ENCODE results near the gene SNRNP25.

Gene SNRNP25

GRCh38 chr16:74051-74746, 20.6 kb downstream of the SNRNP25 start:
- H3K9me3 ChIP-seq = no peaks in the 10 kb centered on the region
- no peak for DNase-seq (ENCODE audit: low spot score in 2 of 2)
- in situ Hi-C loops (cut with MboI; ENCODE audit: low sequenced_read_pairs) = no loop called here
- H3K27me3 ChIP-seq (ENCODE audit: low read depth) = no peaks in the 10 kb centered on the region
- no peaks in the 10 kb centered on the region for H3K36me3 ChIP-seq (replicated peaks)
- H3K4me3 ChIP-seq = no peak overlapping the region
- peaks cover 22% of the 10 kb centered on the region for H3K4me1 ChIP-seq

DNA sequence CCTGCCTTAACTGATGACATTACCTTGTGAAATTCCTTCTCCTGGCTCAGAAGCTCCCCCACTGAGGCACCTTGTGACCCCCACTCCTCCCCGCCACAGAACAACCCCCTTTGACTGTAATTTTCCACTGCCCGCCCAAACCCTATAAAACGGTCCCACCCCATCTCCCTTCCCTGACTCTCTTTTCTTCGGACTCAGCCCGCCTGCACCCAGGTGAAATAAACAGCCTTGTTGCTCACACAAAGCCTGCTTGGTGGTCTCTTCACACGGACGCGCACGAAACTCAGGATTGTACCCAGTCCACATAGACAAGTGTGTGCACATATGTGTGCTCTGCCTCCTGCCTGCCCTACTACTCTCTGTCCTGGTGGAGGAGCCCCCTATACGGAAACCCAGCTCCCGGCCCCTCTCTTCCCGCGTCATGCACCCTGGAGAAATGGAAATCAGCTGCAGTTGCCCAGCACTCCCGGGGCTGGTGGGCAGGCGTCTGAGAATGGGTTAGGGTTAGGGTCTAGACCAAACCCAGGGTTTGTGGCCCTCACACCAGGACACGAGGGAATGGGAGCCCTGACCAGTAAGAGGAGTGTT, 21.2 kb downstream of the SNRNP25 start:
- peaks cover 4% of the 10 kb centered on the region for H3K36me3 ChIP-seq (replicated peaks)
- H3K27me3 ChIP-seq (ENCODE audit: low read depth) = no peaks in the 10 kb centered on the region
- H3K9me3 ChIP-seq = no peaks in the 10 kb centered on the region
- in situ Hi-C loops (cut with MboI; ENCODE audit: low sequenced_read_pairs) = no loop called here
- no peak for DNase-seq (ENCODE audit: low spot score in 2 of 2)
- H3K4me3 ChIP-seq = no peak overlapping the region
- peaks cover 22% of the 10 kb centered on the region for H3K4me1 ChIP-seq

GRCh38 chr16:75580-76501, 22.2 kb downstream of the SNRNP25 start:
- Histone ChIP-seq H3K36me3 (replicated peaks) (peaks cover 11% of the 10 kb centered on the region), H3K4me3 (no peak overlapping the region), H3K27me3 (ENCODE audit: low read depth) (no peaks in the 10 kb centered on the region), H3K4me1 (peaks cover 22% of the 10 kb centered on the region), H3K9me3 (no peaks in the 10 kb centered on the region)
- in situ Hi-C loops (cut with MboI; ENCODE audit: low sequenced_read_pairs) = no loop called here
- peak in 1 of 2 experiments; percentile 54 for DNase-seq (ENCODE audit: low spot score in 2 of 2)

DNA sequence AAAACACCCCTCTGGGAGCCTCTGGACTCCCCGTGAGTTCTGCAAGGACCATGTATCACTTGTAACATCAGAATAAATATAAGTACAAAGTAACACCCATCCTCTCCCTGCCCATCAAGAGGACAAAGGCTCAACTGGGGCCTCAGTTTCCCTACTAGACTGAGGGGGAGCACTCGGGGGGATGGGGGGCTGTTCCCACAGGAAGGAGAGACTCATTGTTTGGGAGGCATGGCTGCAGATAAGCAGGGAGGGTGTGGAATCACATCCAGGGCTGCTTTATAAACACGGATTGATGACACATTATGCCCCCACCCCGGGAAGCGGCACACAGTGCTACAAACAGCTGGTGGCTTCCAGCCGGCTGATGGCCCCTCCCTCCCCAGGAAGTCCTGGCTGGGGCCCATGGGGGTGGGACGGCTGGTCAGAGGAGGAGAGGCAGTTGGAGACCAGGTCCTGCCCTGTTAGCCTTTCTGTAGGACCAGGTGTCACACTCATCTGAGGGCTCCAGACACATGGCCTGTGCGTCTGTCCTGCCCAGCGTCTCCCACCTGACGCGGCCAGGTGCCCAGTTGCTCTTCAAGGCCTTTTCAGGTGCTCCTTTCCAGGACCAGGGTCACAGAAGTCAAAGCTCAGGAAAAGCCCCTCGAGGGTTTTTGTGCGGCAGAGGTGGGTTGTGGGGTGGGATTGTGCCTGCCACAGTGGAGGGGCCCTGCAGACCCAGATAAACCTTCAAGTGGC, 23.1 kb downstream of the SNRNP25 start:
- Histone ChIP-seq H3K4me3 (peak overlapping the region; percentile 42), H3K4me1 (peaks cover 19% of the 10 kb centered on the region), H3K27me3 (ENCODE audit: low read depth) (no peaks in the 10 kb centered on the region), H3K36me3 (replicated peaks) (peaks cover 11% of the 10 kb centered on the region), H3K9me3 (no peaks in the 10 kb centered on the region)
- peak in 1 of 2 experiments; percentile 39 for DNase-seq (ENCODE audit: low spot score in 2 of 2)
- in situ Hi-C loops (cut with MboI; ENCODE audit: low sequenced_read_pairs) = no loop called here

DNA sequence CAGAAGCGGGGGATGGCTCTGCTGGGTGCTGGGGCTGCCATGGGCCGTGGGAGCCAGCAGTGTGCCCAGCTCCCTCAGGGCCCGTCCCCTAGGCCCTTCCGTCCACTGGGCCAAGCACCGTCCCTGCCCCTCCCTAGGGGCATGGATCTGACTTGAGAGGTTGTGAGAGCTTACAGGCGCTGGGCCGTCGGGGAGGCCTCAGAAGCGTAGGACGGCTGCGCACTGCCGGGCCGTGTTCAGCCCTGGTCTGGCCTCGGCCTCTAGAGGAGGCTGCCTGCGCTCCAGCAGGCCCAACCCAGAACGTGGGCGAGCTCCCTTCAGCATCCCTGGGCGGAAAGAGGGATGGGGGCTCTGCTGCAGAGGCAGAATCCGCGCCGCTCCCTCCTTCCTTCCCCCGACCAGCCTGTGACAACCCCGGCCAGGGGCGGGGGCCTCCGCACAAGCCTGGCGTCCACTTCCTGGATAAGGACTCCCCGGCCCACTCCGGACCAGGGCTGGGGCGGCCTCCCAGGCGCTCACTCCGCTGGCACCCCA, 23.7 kb downstream of the SNRNP25 start:
- DNase-seq (ENCODE audit: low spot score in 2 of 2) = peak in 1 of 2 experiments; percentile 62
- no peaks in the 10 kb centered on the region for H3K9me3 ChIP-seq
- peaks cover 19% of the 10 kb centered on the region for H3K4me1 ChIP-seq
- in situ Hi-C loops (cut with MboI; ENCODE audit: low sequenced_read_pairs) = no loop called here
- no peaks in the 10 kb centered on the region for H3K27me3 ChIP-seq (ENCODE audit: low read depth)
- peak overlapping the region; percentile 42 for H3K4me3 ChIP-seq
- H3K36me3 ChIP-seq (replicated peaks) = peaks cover 11% of the 10 kb centered on the region

DNA sequence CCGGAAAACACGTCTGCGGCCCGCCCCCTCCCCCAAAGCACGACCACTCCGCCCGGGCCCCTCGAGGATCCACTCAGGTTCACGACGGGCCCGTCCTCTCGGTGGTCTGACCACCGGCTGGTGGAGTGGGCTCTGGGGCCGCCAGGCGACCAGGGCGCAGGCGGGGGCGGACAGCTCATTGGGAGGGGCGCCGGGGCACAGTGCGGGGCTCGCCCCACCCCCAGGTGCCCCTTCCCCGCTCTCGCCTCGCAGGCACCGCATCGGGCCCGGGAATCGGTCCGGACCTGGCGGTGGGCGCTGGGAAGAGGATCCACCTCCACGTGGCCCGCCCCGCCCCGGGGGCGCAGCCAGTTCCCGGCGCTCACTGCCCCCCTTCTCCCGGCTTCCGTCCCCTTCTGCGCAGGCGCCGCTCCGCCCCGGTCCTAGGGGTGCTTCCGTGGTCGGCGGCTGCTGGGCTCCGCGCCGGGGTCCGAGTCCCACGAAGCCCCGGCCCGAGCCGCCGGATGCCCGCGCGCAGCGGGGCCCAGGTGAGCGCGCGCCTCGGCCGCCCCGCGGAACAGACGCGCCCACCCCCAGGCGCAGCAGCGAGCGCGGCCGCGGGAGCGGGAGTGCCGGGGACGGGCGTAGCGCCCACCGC, 24.3 kb downstream of the SNRNP25 start, which contains the start of gene MPG:
Gene MPG (plus strand): TSS at position 419 of the 637 bp plus-strand sequence. CDS start 85 bp downstream, at position 504.
- peak; percentile 72 to 91 for DNase-seq (ENCODE audit: low spot score in 2 of 2)
- in situ Hi-C loops (cut with MboI; ENCODE audit: low sequenced_read_pairs) = no loop called here
- H3K4me1 ChIP-seq = peaks cover 15% of the 10 kb centered on the region

GRCh38 chr16:78444-79150, 25.0 kb downstream of the SNRNP25 start:
- Histone ChIP-seq H3K27me3 (ENCODE audit: low read depth) (no peaks in the 10 kb centered on the region), H3K4me3 (peak overlapping the region; percentile 42), H3K4me1 (peaks cover 15% of the 10 kb centered on the region), H3K9me3 (no peaks in the 10 kb centered on the region), H3K36me3 (replicated peaks) (peaks cover 13% of the 10 kb centered on the region)
- in situ Hi-C loops (cut with MboI; ENCODE audit: low sequenced_read_pairs) = no loop called here
- no peak for DNase-seq (ENCODE audit: low spot score in 2 of 2)

More for the DNA sequence above, 24.3 kb downstream of the SNRNP25 start, which contains the start of gene MPG:
- peaks cover 12% of the 10 kb centered on the region for H3K36me3 ChIP-seq (replicated peaks)
- no peaks in the 10 kb centered on the region for H3K27me3 ChIP-seq (ENCODE audit: low read depth)
- H3K4me3 ChIP-seq = peak within 1 kb of the TSS; percentile 42
- H3K9me3 ChIP-seq = no peaks in the 10 kb centered on the region

DNA sequence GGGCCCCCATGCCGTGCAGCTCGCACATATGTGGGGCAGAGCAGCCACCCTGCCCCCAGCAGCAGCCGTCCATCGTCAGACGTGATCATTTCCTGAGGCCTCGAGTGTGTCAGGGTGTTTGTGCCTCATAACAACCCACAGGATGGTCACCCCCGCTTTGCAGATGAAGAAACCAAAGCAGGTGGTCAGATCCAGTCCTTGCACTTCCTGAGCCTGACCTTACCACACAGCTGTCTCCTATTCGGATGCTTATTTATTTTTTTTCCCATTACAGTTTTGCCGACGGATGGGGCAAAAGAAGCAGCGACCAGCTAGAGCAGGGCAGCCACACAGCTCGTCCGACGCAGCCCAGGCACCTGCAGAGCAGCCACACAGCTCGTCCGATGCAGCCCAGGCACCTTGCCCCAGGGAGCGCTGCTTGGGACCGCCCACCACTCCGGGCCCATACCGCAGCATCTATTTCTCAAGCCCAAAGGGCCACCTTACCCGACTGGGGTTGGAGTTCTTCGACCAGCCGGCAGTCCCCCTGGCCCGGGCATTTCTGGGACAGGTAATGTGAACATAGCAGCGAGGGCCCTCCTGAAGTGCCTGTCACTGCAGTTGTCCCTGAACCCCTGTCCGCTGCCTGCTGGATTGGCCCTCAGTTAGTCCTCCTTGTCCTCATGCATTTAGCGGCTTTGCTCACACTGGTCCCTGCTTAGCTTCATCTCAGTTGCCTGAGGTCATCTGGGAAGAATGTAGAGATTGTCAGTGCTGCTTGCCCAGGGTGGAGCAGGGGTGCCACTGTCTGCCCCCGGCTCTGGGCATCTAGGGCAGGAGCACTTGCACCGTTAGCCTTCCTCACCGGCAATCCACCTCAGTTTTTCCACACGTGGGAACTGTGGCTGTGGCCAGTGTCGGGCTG, 25.8 kb downstream of the SNRNP25 start:
- DNase-seq (ENCODE audit: low spot score in 2 of 2) = no peak
- in situ Hi-C loops (cut with MboI; ENCODE audit: low sequenced_read_pairs) = no loop called here
- Histone ChIP-seq H3K4me3 (peak overlapping the region; percentile 42), H3K27me3 (ENCODE audit: low read depth) (no peaks in the 10 kb centered on the region), H3K4me1 (peaks cover 15% of the 10 kb centered on the region), H3K9me3 (no peaks in the 10 kb centered on the region), H3K36me3 (replicated peaks) (peaks cover 14% of the 10 kb centered on the region)

GRCh38 chr16:83060-83603, 29.5 kb downstream of the SNRNP25 start:
- Histone ChIP-seq H3K4me1 (no peaks in the 10 kb centered on the region), H3K36me3 (replicated peaks) (peaks cover 45% of the 10 kb centered on the region), H3K27me3 (ENCODE audit: low read depth) (no peaks in the 10 kb centered on the region), H3K9me3 (no peaks in the 10 kb centered on the region), H3K4me3 (no peak overlapping the region)
- in situ Hi-C loops (cut with MboI; ENCODE audit: low sequenced_read_pairs) = no loop called here
- no peak for DNase-seq (ENCODE audit: low spot score in 2 of 2)

- peaks cover 51% of the 10 kb centered on the region for H3K36me3 ChIP-seq (replicated peaks)
Observed at GRCh38 chr16:83781-84615, 30.4 kb downstream of the SNRNP25 start.

More at GRCh38 chr16:83781-84615, 30.4 kb downstream of the SNRNP25 start:
- DNase-seq (ENCODE audit: low spot score in 2 of 2) = no peak
- no peak overlapping the region for H3K4me3 ChIP-seq
- no peaks in the 10 kb centered on the region for H3K9me3 ChIP-seq
- no peaks in the 10 kb centered on the region for H3K27me3 ChIP-seq (ENCODE audit: low read depth)
- in situ Hi-C loops (cut with MboI; ENCODE audit: low sequenced_read_pairs) = no loop called here
- no peaks in the 10 kb centered on the region for H3K4me1 ChIP-seq

All from HAP-1 (cell line).